AG09309 (cell line): ENCODE data around the gene PLEKHG3.

Experiments
- DNase-seq: peaks from one replicate; pipeline ENCODE4 v3.0.0-alpha.2; 2010; ENCODE audit warnings: low read depth
- H3K4me3 ChIP-seq: 2 replicates; pipeline ENCODE4 v1.5.1; 2011; ENCODE audit warnings: mild to moderate bottlenecking, low read depth, low read length, moderate library complexity; ENCODE audit not compliant: control insufficient read depth
- CTCF ChIP-seq: IDR thresholded peaks from 2 replicates; pipeline ENCODE4 v1.5.1; 2011; ENCODE audit warnings: mild to moderate bottlenecking, low read depth, low read length, inconsistent platforms; ENCODE audit not compliant: insufficient read depth, control insufficient read depth; ENCODE audit errors: missing control alignments

PLEKHG3 gene

GRCh38 chr14:64762044-64763034 lies 58.1 kb downstream of the PLEKHG3 start:
- TF ChIP-seq CTCF, result no peak
- no peak overlapping the region for H3K4me3 ChIP-seq
- peak; percentile 46 for DNase-seq

- DNase-seq, result no peak
- TF ChIP-seq CTCF, result no peak
- H3K4me3 ChIP-seq, result no peak overlapping the region
Measured at GRCh38 chr14:64763085-64763782, 59.0 kb downstream of the PLEKHG3 start.

GRCh38 chr14:64763801-64764621 lies 59.8 kb downstream of the PLEKHG3 start:
- no peak overlapping the region for H3K4me3 ChIP-seq
- peak; percentile 17 for DNase-seq
- no peak for TF ChIP-seq CTCF

GRCh38 chr14:64764641-64765520 lies 60.7 kb downstream of the PLEKHG3 start:
- no peak for DNase-seq
- TF ChIP-seq CTCF, result peak; percentile 98
- H3K4me3 ChIP-seq, result peak overlapping the region; percentile 19

GRCh38 chr14:64765740-64766302 lies 61.6 kb downstream of the PLEKHG3 start:
- no peak for TF ChIP-seq CTCF
- H3K4me3 ChIP-seq, result no peak overlapping the region
- no peak for DNase-seq
